ENCODE results near the gene SNRK. TPM values are rescaled to one million over a fixed set of nuclear protein-coding genes. Genes with fewer than 3 reads are reported as not detected.

The SNRK gene
- total RNA-seq, 1 donor from 2014 or later = 33.0 TPM

- no peak for ATAC-seq
Observed at GRCh38 chr3:43372007-43372740, 85.8 kb downstream of the SNRK start.

GRCh38 chr3:43372809-43373559 lies 86.6 kb downstream of the SNRK start:
- no peak for ATAC-seq

GRCh38 chr3:43373560-43373928 lies 87.2 kb downstream of the SNRK start:
- ATAC-seq = no peak

GRCh38 chr3:43378066-43378935 lies 92.0 kb downstream of the SNRK start:
- ATAC-seq = peak; percentile 78

GRCh38 chr3:43379343-43379742 lies 93.0 kb downstream of the SNRK start:
- no peak for ATAC-seq

GRCh38 chr3:43388175-43388574 lies 101.8 kb downstream of the SNRK start:
- no peak for ATAC-seq

GRCh38 chr3:43388915-43389314 lies 102.6 kb downstream of the SNRK start:
- no peak for ATAC-seq

- peak; percentile 89 for ATAC-seq
Observed at GRCh38 chr3:43389388-43390254, 103.3 kb downstream of the SNRK start.

- peak; percentile 18 for ATAC-seq
Observed at GRCh38 chr3:43390255-43390588, 103.9 kb downstream of the SNRK start.

GRCh38 chr3:43391621-43392020 lies 105.3 kb downstream of the SNRK start:
- no peak for ATAC-seq

GRCh38 chr3:43394041-43394554 lies 107.8 kb downstream of the SNRK start:
- peak; percentile 63 for ATAC-seq

GRCh38 chr3:43399034-43399433 lies 112.7 kb downstream of the SNRK start:
- no peak for ATAC-seq

GRCh38 chr3:43400167-43400566 lies 113.8 kb downstream of the SNRK start:
- ATAC-seq = no peak

Other genes starting within 250 kb of the SNRK start
- gene POMGNT2, start 180.5 kb upstream of the SNRK start, total RNA-seq = 4.7 TPM